Placental pericyte (primary cell): ENCODE results near the gene HELLS. TPM values are rescaled to one million over a fixed set of nuclear protein-coding genes. Genes with fewer than 3 reads are reported as not detected.

Experiments used
- total RNA-seq: library from RNA; depleted of rRNA; stranded (reverse); fragments of >200 nt; gene quantifications from 2 replicates; pipeline ENCODE4 v1.2.3, GENCODE V29; 2012

HELLS gene
- 2.8 and 74.2 TPM in 2 replicates for total RNA-seq

GRCh38 chr10:94545391-94546048, at the start of gene HELLS:
Gene HELLS, plus strand, starts transcription at chr10:94545788. Its CDS starts 134 bp downstream, at chr10:94545922.

Other genes with a start within 250 kb of the HELLS start
- gene NOC3L, start 182.8 kb upstream of the HELLS start, total RNA-seq = 18.4 and 31.2 TPM in 2 replicates
- gene TBC1D12, start 143.2 kb upstream of the HELLS start, total RNA-seq = 9.8 and 11.5 TPM in 2 replicates
- not detected in 2 replicates for gene CYP2C18, start 137.9 kb downstream of the HELLS start, total RNA-seq
- gene CYP2C19, start 216.9 kb downstream of the HELLS start, total RNA-seq = not detected in 2 replicates